ENCODE measurements around the gene SMYD4.

DNA sequence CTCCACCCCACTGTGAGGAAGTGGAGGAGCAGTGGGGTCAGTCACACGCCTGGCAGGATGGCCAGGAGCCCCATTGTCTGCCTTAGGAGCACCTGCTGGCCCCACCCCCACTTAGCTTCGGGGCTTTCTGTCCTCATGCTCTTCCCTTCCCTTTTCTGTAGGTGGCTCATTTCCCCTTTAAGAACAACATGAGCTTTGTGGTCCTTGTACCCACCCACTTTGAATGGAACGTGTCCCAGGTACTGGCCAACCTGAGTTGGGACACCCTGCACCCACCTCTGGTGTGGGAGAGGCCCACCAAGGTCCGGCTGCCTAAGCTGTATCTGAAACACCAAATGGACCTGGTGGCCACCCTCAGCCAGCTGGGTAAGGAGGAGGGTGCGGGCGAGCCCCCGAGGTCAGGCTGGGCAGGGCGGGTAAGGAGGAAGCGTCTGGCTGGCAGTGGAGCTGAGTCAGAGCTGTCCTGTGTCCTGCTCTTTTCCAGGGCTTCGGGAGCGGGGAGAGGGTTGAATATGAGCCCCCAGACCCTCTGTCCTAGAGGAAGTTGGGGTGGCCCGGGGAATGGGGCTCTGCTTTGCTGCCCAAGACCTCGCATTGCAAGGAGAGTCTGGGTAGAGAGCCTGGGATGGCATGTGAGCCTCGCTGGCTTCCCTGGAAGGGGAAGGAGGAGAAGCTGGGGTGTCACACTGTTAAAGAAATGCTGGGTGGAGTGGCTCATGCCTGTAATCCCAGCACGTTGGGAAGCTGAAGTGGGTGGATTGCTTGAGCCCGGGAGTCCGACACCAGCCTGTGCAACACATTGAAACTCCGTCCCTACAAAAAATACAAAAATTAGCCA is 77.1 kb downstream of the SMYD4 start:
- no peak for TF ChIP-seq JUNB (IDR thresholded peaks at IDR 0.05)
- no peak for TF ChIP-seq CREB1 (IDR thresholded peaks at IDR 0.05; ENCODE audit: low read depth)
- no peak for TF ChIP-seq NFYA (IDR thresholded peaks at IDR 0.05; ENCODE audit: borderline replicate concordance, low read depth, low read length)
- no peak for TF ChIP-seq JUND (IDR thresholded peaks at IDR 0.05; ENCODE audit: low read depth, low read length)
- no peak for TF ChIP-seq CEBPB (IDR thresholded peaks at IDR 0.05; ENCODE audit: borderline replicate concordance in 1 of 2, low read depth in 2 of 2, low read length in 2 of 2)
- TF ChIP-seq, protein P1, sequence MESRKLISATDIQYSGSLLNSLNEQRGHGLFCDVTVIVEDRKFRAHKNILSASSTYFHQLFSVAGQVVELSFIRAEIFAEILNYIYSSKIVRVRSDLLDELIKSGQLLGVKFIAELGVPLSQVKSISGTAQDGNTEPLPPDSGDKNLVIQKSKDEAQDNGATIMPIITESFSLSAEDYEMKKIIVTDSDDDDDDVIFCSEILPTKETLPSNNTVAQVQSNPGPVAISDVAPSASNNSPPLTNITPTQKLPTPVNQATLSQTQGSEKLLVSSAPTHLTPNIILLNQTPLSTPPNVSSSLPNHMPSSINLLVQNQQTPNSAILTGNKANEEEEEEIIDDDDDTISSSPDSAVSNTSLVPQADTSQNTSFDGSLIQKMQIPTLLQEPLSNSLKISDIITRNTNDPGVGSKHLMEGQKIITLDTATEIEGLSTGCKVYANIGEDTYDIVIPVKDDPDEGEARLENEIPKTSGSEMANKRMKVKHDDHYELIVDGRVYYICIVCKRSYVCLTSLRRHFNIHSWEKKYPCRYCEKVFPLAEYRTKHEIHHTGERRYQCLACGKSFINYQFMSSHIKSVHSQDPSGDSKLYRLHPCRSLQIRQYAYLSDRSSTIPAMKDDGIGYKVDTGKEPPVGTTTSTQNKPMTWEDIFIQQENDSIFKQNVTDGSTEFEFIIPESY (IDR thresholded peaks at IDR 0.05): no peak
- no peak for TF ChIP-seq EZH2 (IDR thresholded peaks at IDR 0.05; ENCODE audit: borderline replicate concordance, control insufficient read depth, low read depth, low read length)

All from GM12878 (cell line).